ENCODE data around the gene ZNF106.

The ZNF106 gene

DNA sequence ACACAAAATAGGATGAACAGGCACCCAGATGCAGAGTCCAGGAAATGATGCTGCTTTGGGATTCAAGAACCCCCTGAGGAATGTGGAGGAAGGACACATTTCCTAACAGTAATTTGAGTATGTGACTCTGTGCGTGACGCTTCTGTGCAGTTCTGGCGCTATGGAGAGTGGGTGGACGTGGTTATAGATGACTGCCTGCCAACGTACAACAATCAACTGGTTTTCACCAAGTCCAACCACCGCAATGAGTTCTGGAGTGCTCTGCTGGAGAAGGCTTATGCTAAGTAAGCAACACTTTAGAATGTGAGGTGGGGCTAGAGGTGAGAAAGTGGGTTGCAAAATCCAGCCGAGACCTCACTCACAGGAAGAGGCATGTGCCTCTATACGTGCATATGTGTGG, 103.3 kb downstream of the ZNF106 start:
- peaks cover 3% of the 10 kb centered on the region for H3K36me3 Mint-ChIP-seq (ENCODE audit: insufficient read depth)
- no peaks in the 10 kb centered on the region for H3K27me3 Mint-ChIP-seq
- H3K27ac Mint-ChIP-seq = no peak overlapping the region
- DNase-seq = no peak
- H3K4me1 Mint-ChIP-seq (ENCODE audit: low read depth in 2 of 2) = no peaks in the 10 kb centered on the region
- no peaks in the 10 kb centered on the region for H3K9me3 Mint-ChIP-seq
- H3K4me3 Mint-ChIP-seq = no peak overlapping the region
- ATAC-seq (replicated peaks) = no peak

DNA sequence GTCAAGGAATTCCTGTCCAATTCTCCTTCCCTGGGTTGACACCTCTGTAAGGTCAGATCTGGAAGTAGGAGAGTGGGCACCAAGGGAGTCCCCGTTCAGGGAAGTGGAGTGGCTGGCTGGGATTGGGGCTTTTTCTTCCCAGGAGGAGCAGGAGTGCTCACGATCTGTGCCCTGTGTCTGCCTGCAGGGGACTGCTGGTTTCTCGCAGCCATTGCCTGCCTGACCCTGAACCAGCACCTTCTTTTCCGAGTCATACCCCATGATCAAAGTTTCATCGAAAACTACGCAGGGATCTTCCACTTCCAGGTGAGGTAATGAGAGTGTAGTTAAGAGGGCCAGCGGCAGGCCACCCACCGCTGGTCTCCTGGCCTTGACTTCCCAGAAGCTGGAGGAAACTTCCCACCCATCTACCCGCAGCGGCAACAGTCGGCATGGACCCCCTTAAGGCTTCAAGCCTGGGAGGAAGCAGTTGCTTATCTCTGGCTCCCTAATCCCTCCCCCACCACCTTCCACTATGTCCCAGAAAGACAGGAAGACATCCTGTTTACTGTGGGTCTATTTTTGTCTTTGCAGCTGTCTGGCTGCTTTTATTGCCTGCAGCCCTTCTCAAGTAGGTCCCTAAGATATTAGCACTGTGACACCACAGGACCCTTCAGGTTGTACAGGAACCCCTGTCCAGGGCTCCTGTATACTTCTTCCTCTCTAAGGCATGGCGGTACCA, 104.8 kb downstream of the ZNF106 start:
- Mint-ChIP-seq H3K4me1 (ENCODE audit: low read depth in 2 of 2) (no peaks in the 10 kb centered on the region), H3K9me3 (no peaks in the 10 kb centered on the region), H3K27me3 (no peaks in the 10 kb centered on the region), H3K27ac (no peak overlapping the region), H3K4me3 (no peak overlapping the region), H3K36me3 (ENCODE audit: insufficient read depth) (no peaks in the 10 kb centered on the region)
- DNase-seq (no peak), ATAC-seq (replicated peaks) (no peak)

DNA sequence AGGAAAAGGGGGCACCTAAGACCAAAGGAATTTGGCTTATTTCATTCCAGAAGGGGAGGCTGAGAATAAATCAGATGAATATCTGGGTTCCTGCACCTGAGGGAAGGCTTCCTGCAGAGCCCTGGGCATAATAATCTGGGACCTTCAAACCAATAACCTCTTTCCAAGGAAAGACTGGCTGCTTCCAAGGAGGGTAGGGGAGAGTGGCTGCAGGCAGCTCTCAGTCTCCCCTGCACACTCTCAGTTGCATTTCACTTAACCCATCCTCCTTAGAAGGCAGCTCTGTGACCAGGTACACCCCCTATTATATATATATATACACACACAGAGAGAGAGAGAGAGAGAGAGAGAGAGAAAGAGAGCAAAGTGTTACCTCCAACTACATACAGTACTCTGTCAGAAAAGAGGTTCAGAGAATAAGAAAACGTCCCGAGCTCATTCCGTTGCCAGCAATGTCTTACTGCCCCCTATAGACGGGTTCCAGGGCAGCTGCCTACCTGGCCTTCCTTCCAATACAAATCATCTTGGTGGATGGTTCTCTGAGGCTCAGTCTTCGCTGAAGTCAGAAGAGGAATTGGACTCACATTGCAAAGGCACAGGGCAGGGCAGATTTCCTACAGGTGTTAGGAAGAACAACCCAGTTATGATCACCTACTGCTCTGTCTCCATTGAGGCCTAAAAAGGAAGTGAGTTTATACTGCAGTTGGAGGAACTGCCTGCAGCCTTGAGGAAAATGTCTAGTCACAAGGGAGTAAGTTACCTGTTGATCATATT, 105.5 kb downstream of the ZNF106 start:
- Mint-ChIP-seq H3K4me3 (no peak overlapping the region), H3K27ac (peak overlapping the region in 1 of 2 donors; percentile 78), H3K27me3 (no peaks in the 10 kb centered on the region), H3K4me1 (ENCODE audit: low read depth in 2 of 2) (no peaks in the 10 kb centered on the region), H3K9me3 (no peaks in the 10 kb centered on the region), H3K36me3 (ENCODE audit: insufficient read depth) (no peaks in the 10 kb centered on the region)
- DNase-seq (peak in 1 of 3 experiments; percentile 7), ATAC-seq (replicated peaks) (peak; percentile 46)

DNA sequence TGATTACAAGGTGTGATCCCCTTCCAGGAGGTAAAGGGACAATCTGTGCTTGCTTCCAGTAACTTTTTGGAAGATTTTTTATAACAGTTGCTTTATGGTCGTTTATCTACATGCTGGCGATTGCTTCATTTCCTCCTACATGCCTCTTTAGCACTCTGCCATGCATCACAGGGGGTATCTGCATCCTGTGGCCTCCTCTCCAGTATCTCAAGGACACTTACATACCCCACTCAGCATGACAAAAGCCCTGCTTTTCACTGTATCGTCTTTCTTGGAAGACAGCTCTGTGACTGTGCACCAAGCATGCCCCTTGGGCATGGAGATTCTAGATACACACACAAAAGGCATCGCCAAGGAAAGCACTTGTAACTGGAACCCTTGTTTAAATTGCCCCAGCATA, 106.3 kb downstream of the ZNF106 start:
- Mint-ChIP-seq H3K27me3 (no peaks in the 10 kb centered on the region), H3K9me3 (no peaks in the 10 kb centered on the region), H3K27ac (no peak overlapping the region), H3K36me3 (ENCODE audit: insufficient read depth) (no peaks in the 10 kb centered on the region), H3K4me3 (no peak overlapping the region), H3K4me1 (ENCODE audit: low read depth in 2 of 2) (no peaks in the 10 kb centered on the region)
- ATAC-seq (replicated peaks) (no peak), DNase-seq (no peak)

DNA sequence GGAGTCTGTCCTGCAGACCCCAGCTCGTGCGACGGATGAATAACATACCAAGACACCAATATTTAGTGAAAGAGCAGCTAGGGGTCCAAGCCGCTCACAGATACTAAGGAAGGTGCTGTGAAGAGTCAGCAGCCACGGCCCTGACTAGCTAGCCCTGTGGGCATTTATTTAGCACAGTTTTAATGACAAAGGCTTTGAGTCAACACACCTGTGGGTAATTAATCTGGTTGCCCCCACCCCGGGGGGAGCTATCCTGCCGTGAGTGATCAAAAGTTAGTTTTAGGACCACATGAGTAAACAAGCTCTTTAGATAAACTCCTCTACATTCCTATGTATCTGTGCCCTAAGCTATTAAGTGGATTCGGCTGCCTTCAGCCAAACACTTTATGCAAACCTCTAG, 112.9 kb downstream of the ZNF106 start:
- ATAC-seq (replicated peaks) (no peak), DNase-seq (no peak)
- Mint-ChIP-seq H3K4me1 (ENCODE audit: low read depth in 2 of 2) (no peaks in the 10 kb centered on the region), H3K4me3 (no peak overlapping the region), H3K27me3 (no peaks in the 10 kb centered on the region), H3K27ac (no peak overlapping the region), H3K9me3 (no peaks in the 10 kb centered on the region), H3K36me3 (ENCODE audit: insufficient read depth) (no peaks in the 10 kb centered on the region)

DNA sequence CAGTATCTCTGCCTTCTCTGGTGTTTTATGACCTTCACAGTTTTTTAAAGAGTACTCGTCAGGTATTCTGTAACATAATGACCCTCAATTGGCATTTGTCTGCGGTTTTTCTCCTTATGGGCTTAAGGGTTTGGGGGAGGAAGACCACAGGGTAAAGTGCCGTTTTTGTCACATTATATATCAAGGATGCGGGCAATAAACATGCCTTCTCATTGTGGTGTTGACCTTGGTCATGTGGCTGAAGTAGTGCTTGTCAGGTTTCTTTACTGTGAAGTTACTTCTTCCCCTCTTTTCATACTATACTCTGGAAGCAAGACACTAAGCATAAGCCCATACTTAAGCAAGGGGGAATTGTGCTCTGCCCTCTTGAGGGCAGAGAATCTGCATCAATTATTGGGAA, 115.0 kb downstream of the ZNF106 start:
- DNase-seq (no peak), ATAC-seq (replicated peaks) (no peak)
- peak overlapping the region in 1 of 2 donors; percentile 30 for H3K27ac Mint-ChIP-seq
- peaks cover 6% of the 10 kb centered on the region for H3K36me3 Mint-ChIP-seq (ENCODE audit: insufficient read depth)
- H3K27me3 Mint-ChIP-seq = no peaks in the 10 kb centered on the region
- no peaks in the 10 kb centered on the region for H3K4me1 Mint-ChIP-seq (ENCODE audit: low read depth in 2 of 2)
- no peaks in the 10 kb centered on the region for H3K9me3 Mint-ChIP-seq
- no peak overlapping the region for H3K4me3 Mint-ChIP-seq

DNA sequence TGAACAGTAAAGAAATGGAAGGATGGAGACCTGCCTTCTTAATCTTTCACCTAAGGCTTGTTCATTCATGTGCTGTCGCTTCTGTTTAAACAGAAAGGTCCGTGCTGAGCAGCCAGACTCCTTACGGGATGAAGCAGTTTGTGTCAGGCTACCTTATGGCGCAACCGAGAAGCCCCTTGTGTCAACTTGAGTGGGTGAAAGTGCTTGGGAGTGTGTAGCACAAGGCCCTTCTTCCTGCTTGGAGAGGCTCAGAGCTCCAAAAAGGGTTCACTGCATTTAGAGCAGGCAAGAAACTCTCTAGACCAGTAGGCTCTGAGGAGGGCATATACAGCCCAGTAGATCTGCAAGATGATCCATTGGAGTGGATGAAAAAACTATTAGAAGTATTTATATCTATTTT, 115.7 kb downstream of the ZNF106 start:
- H3K4me3 Mint-ChIP-seq = no peak overlapping the region
- DNase-seq = no peak
- H3K4me1 Mint-ChIP-seq (ENCODE audit: low read depth in 2 of 2) = no peaks in the 10 kb centered on the region
- no peak overlapping the region for H3K27ac Mint-ChIP-seq
- no peak for ATAC-seq (replicated peaks)
- no peaks in the 10 kb centered on the region for H3K27me3 Mint-ChIP-seq
- H3K9me3 Mint-ChIP-seq = no peaks in the 10 kb centered on the region
- peaks cover 6% of the 10 kb centered on the region for H3K36me3 Mint-ChIP-seq (ENCODE audit: insufficient read depth)

DNA sequence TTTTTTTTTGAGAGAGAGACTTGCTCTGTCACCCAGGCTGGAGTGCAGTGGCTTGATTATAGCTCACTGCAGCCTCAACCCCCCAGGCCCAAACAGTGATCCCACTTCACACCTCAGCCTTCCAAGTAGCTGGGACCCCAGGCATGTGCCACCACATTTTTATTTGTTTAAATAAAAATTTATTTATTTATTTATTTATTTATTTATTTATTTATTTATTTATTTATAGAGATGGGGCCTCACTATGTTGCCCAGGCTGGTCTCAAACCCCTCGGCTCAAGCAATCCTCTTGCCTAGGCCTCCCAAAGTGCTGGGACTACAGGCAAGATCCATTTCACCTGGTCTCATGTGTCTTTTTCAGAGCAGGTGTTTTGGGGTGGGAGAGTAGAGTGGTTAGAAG, 116.1 kb downstream of the ZNF106 start:
- Mint-ChIP-seq H3K27me3 (no peaks in the 10 kb centered on the region), H3K36me3 (ENCODE audit: insufficient read depth) (peaks cover 6% of the 10 kb centered on the region), H3K4me3 (no peak overlapping the region), H3K4me1 (ENCODE audit: low read depth in 2 of 2) (no peaks in the 10 kb centered on the region), H3K9me3 (no peaks in the 10 kb centered on the region), H3K27ac (no peak overlapping the region)
- ATAC-seq (replicated peaks) (no peak), DNase-seq (no peak)

DNA sequence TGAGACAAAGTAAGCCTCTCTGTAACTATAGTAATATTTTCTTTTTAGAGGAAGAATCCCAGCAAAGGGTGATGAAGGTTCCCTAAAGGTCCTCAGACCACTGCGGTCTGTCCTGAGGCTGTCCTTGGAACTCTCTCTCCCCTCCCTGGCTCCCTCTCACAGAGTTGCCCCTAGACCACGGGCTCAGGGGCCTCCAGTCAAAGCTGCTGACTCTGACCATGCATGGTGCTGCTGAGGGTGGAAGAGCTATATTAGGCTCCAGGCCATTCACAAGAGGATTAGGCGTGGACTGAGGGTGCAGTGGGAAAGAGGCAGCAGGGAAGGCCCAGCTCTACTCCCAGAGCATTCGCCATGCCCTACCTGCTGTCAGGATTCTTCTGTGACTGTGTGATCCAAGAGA, 117.0 kb downstream of the ZNF106 start:
- Mint-ChIP-seq H3K27me3 (no peaks in the 10 kb centered on the region), H3K4me1 (ENCODE audit: low read depth in 2 of 2) (no peaks in the 10 kb centered on the region), H3K4me3 (no peak overlapping the region), H3K27ac (no peak overlapping the region), H3K9me3 (no peaks in the 10 kb centered on the region), H3K36me3 (ENCODE audit: insufficient read depth) (peaks cover 6% of the 10 kb centered on the region)
- ATAC-seq (replicated peaks) = no peak
- no peak for DNase-seq

DNA sequence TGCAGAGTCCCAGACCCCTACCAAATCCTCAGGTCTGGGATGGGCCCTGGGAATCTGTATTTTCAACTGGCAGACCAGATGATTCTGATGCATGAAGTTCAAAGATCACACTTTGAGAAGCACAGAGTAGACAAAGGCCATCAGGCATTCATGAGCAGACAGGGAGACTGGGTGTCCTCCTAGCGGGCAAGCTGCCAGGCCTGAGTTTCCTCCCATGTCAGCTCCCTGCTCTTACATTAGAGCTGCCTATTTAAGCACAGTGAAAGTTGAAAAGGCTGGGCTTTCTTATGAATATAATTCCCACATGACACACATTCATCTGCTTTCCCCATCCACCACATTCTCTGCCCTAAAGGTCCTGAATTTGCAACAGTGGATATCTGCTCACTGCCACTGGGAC, 117.7 kb downstream of the ZNF106 start:
- Mint-ChIP-seq H3K27ac (no peak overlapping the region), H3K9me3 (no peaks in the 10 kb centered on the region)

DNA sequence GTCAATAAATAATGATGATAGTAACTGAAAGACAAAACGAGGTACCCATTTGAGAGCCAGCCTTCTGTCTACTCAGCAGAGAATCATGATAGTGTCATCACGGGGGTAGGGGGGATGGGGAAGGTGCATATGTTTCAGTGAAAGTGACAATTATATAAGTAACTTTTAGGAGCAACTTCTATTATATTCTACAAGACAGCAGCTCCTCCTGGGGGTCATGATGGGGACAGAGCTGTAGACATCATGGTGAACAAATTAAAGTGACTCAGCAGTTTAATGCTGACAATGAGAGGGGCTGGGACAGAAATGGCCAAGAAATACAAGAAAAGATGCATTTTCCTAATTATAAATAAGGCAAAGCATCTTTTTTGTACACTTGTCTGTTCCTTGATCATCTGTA, 119.8 kb downstream of the ZNF106 start:
- no peak for DNase-seq

More for the DNA sequence above, 117.7 kb downstream of the ZNF106 start:
- Mint-ChIP-seq H3K4me1 (ENCODE audit: low read depth in 2 of 2) (no peaks in the 10 kb centered on the region), H3K4me3 (no peak overlapping the region), H3K36me3 (ENCODE audit: insufficient read depth) (peaks cover 6% of the 10 kb centered on the region), H3K27me3 (no peaks in the 10 kb centered on the region)
- DNase-seq (no peak), ATAC-seq (replicated peaks) (no peak)

DNA sequence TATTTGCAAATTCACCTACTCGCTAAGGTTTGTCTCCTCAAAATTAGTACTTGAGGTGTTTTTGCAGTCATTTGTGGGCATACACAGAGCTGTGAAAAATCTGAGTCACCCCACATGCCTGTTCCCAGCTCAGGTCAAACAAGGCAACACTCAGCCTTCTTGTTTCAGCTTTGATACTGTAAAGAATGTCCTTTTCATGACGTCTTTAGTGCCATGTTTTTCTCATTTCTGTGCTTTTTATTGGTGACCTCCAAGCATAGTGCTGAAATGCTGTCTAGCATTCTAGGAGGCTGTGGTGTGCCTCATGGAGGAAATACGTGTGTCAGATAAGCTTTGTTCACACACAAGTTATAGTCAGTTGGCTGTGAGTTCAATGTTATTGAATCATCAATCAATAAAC, 122.8 kb downstream of the ZNF106 start:
- Mint-ChIP-seq H3K4me3 (no peak overlapping the region), H3K27me3 (no peaks in the 10 kb centered on the region), H3K9me3 (no peaks in the 10 kb centered on the region), H3K4me1 (ENCODE audit: low read depth in 2 of 2) (no peaks in the 10 kb centered on the region), H3K27ac (no peak overlapping the region), H3K36me3 (ENCODE audit: insufficient read depth) (peaks cover 6% of the 10 kb centered on the region)
- ATAC-seq (replicated peaks) (no peak), DNase-seq (no peak)

More for the DNA sequence above, 119.8 kb downstream of the ZNF106 start:
- Mint-ChIP-seq H3K4me3 (no peak overlapping the region), H3K36me3 (ENCODE audit: insufficient read depth) (peaks cover 6% of the 10 kb centered on the region), H3K27ac (no peak overlapping the region), H3K27me3 (no peaks in the 10 kb centered on the region), H3K4me1 (ENCODE audit: low read depth in 2 of 2) (no peaks in the 10 kb centered on the region), H3K9me3 (no peaks in the 10 kb centered on the region)
- no peak for ATAC-seq (replicated peaks)

DNA sequence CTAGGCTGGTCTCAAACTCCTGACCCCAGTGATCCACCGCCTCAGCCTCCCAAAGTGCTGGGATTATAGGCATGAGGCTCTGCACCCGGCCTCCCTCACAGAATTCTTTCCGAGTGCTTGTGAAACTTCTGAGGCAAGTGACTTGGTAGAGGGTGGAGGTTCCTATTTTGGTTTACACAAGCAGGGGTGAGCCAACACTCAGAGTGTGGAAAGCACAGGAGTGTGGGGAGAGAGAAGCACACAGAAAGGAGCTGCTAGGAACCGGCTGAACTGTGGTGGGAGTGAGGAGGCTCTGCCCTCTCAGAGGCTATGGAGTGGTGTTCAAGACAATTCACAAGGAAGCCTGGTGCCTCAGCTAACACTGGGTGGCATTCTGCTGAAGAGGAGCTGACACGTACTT, 123.9 kb downstream of the ZNF106 start:
- ATAC-seq (replicated peaks) (no peak), DNase-seq (no peak)
- Mint-ChIP-seq H3K4me1 (ENCODE audit: low read depth in 2 of 2) (no peaks in the 10 kb centered on the region), H3K27ac (no peak overlapping the region), H3K27me3 (no peaks in the 10 kb centered on the region), H3K36me3 (ENCODE audit: insufficient read depth) (peaks cover under 1% of the 10 kb centered on the region), H3K4me3 (no peak overlapping the region), H3K9me3 (no peaks in the 10 kb centered on the region)

DNA sequence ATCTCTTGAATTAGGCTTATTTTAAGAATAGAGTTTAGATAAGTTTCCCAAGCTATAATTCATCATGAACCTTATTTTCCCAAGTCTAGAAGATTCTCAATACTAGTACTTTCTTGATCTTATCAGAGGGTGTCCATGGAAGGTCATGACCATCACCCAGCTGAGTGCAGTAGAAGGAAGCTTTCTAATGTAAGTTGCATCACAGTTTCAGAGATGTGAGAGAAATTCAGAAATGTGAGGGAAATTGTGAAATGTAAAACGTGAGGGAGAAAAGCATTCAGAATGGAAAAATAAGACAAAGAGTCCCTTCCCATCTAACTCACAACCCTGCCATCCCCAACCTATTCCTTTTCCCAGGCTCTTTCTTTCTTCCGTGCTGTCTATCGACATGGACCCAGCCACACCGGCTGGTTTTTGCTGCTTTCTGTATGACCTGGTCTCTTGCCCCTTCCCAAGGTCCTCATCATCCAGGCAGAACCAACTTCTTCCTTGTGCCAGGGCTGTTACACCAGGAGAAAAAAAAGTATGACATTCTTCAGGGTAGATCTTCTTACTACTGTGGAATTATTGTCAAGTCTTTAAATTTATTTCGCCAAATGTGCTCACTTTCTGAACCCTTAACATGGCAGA, 124.9 kb downstream of the ZNF106 start:
- peak overlapping the region in 1 of 2 donors; percentile 3 for H3K27ac Mint-ChIP-seq
- H3K4me3 Mint-ChIP-seq = no peak overlapping the region
- H3K4me1 Mint-ChIP-seq (ENCODE audit: low read depth in 2 of 2) = no peaks in the 10 kb centered on the region
- no peaks in the 10 kb centered on the region for H3K27me3 Mint-ChIP-seq
- H3K36me3 Mint-ChIP-seq (ENCODE audit: insufficient read depth) = no peaks in the 10 kb centered on the region
- DNase-seq = no peak
- no peak for ATAC-seq (replicated peaks)
- no peaks in the 10 kb centered on the region for H3K9me3 Mint-ChIP-seq

Measured in effector memory CD8-positive, alpha-beta T cell (primary cell).